ENCODE data around the gene IER3IP1.
"Not testable (repeated sequence)": the region's sequence is repeated elsewhere in the genome, so short reads cannot be mapped to it uniquely, and the experiment has no call there.

IER3IP1 gene

GRCh38 chr18:47184419-47185050 lies 8.4 kb upstream of the IER3IP1 start:
- no peaks in the 10 kb centered on the region for H3K36me3 ChIP-seq (ENCODE audit: control insufficient read depth, insufficient read depth, low read length)
- no peaks in the 10 kb centered on the region for H3K27me3 ChIP-seq (replicated peaks; ENCODE audit: control insufficient read depth, insufficient read depth, low read length, poor library complexity, severe bottlenecking)
- no peak overlapping the region for H3K27ac ChIP-seq (ENCODE audit: insufficient read depth, low read length, poor library complexity, severe bottlenecking)
- no peak overlapping the region for H3K4me3 ChIP-seq (ENCODE audit: insufficient read depth, low read depth, low read length, poor library complexity, severe bottlenecking)
- DNase-seq: no peak
- no peaks in the 10 kb centered on the region for H3K9me3 ChIP-seq (ENCODE audit: control insufficient read depth, low read length)
- no peaks in the 10 kb centered on the region for H3K4me1 ChIP-seq (ENCODE audit: control insufficient read depth, insufficient read depth, low read length, poor library complexity, severe bottlenecking)

- H3K9me3 ChIP-seq (ENCODE audit: control insufficient read depth, low read length); H3K4me1 ChIP-seq (ENCODE audit: control insufficient read depth, insufficient read depth, low read length, poor library complexity, severe bottlenecking); H3K36me3 ChIP-seq (ENCODE audit: control insufficient read depth, insufficient read depth, low read length); H3K27me3 ChIP-seq (replicated peaks; ENCODE audit: control insufficient read depth, insufficient read depth, low read length, poor library complexity, severe bottlenecking); DNase-seq; H3K4me3 ChIP-seq (ENCODE audit: insufficient read depth, low read depth, low read length, poor library complexity, severe bottlenecking); H3K27ac ChIP-seq (ENCODE audit: insufficient read depth, low read length, poor library complexity, severe bottlenecking): not testable (repeated sequence)
Measured at GRCh38 chr18:47182156-47182555, 6.0 kb upstream of the IER3IP1 start.

- Histone ChIP-seq H3K36me3 (ENCODE audit: control insufficient read depth, insufficient read depth, low read length) (no peaks in the 10 kb centered on the region), H3K27ac (ENCODE audit: insufficient read depth, low read length, poor library complexity, severe bottlenecking) (no peak overlapping the region), H3K9me3 (ENCODE audit: control insufficient read depth, low read length) (no peaks in the 10 kb centered on the region), H3K4me1 (ENCODE audit: control insufficient read depth, insufficient read depth, low read length, poor library complexity, severe bottlenecking) (no peaks in the 10 kb centered on the region), H3K4me3 (ENCODE audit: insufficient read depth, low read depth, low read length, poor library complexity, severe bottlenecking) (no peak overlapping the region), H3K27me3 (replicated peaks; ENCODE audit: control insufficient read depth, insufficient read depth, low read length, poor library complexity, severe bottlenecking) (no peaks in the 10 kb centered on the region)
- no peak for DNase-seq
Measured at GRCh38 chr18:47180765-47181164, 4.6 kb upstream of the IER3IP1 start.

GRCh38 chr18:47179520-47179919 lies 3.4 kb upstream of the IER3IP1 start:
- Histone ChIP-seq H3K36me3 (ENCODE audit: control insufficient read depth, insufficient read depth, low read length) (no peaks in the 10 kb centered on the region), H3K4me1 (ENCODE audit: control insufficient read depth, insufficient read depth, low read length, poor library complexity, severe bottlenecking) (peaks cover 9% of the 10 kb centered on the region), H3K9me3 (ENCODE audit: control insufficient read depth, low read length) (no peaks in the 10 kb centered on the region), H3K4me3 (ENCODE audit: insufficient read depth, low read depth, low read length, poor library complexity, severe bottlenecking) (no peak overlapping the region), H3K27ac (ENCODE audit: insufficient read depth, low read length, poor library complexity, severe bottlenecking) (no peak overlapping the region), H3K27me3 (replicated peaks; ENCODE audit: control insufficient read depth, insufficient read depth, low read length, poor library complexity, severe bottlenecking) (no peaks in the 10 kb centered on the region)
- DNase-seq: no peak

- Histone ChIP-seq H3K27me3 (replicated peaks; ENCODE audit: control insufficient read depth, insufficient read depth, low read length, poor library complexity, severe bottlenecking) (no peaks in the 10 kb centered on the region), H3K4me1 (ENCODE audit: control insufficient read depth, insufficient read depth, low read length, poor library complexity, severe bottlenecking) (peaks cover 10% of the 10 kb centered on the region), H3K27ac (ENCODE audit: insufficient read depth, low read length, poor library complexity, severe bottlenecking) (peak overlapping the region; percentile 63), H3K36me3 (ENCODE audit: control insufficient read depth, insufficient read depth, low read length) (no peaks in the 10 kb centered on the region), H3K4me3 (ENCODE audit: insufficient read depth, low read depth, low read length, poor library complexity, severe bottlenecking) (peak overlapping the region; percentile 100), H3K9me3 (ENCODE audit: control insufficient read depth, low read length) (no peaks in the 10 kb centered on the region)
- no peak for DNase-seq
Measured at GRCh38 chr18:47175283-47175897, 774 bp downstream of the IER3IP1 start.

GRCh38 chr18:47174545-47175116 lies 1.5 kb downstream of the IER3IP1 start:
- no peaks in the 10 kb centered on the region for H3K36me3 ChIP-seq (ENCODE audit: control insufficient read depth, insufficient read depth, low read length)
- H3K4me3 ChIP-seq (ENCODE audit: insufficient read depth, low read depth, low read length, poor library complexity, severe bottlenecking): peak overlapping the region; percentile 100

GRCh38 chr18:47172476-47172875 lies 3.7 kb downstream of the IER3IP1 start:
- Histone ChIP-seq H3K27me3 (replicated peaks; ENCODE audit: control insufficient read depth, insufficient read depth, low read length, poor library complexity, severe bottlenecking) (no peaks in the 10 kb centered on the region), H3K36me3 (ENCODE audit: control insufficient read depth, insufficient read depth, low read length) (no peaks in the 10 kb centered on the region), H3K4me3 (ENCODE audit: insufficient read depth, low read depth, low read length, poor library complexity, severe bottlenecking) (no peak overlapping the region), H3K4me1 (ENCODE audit: control insufficient read depth, insufficient read depth, low read length, poor library complexity, severe bottlenecking) (peaks cover 10% of the 10 kb centered on the region), H3K27ac (ENCODE audit: insufficient read depth, low read length, poor library complexity, severe bottlenecking) (no peak overlapping the region), H3K9me3 (ENCODE audit: control insufficient read depth, low read length) (no peaks in the 10 kb centered on the region)
- no peak for DNase-seq

More at GRCh38 chr18:47174545-47175116, 1.5 kb downstream of the IER3IP1 start:
- H3K27ac ChIP-seq (ENCODE audit: insufficient read depth, low read length, poor library complexity, severe bottlenecking): no peak overlapping the region
- DNase-seq: no peak
- H3K9me3 ChIP-seq (ENCODE audit: control insufficient read depth, low read length): no peaks in the 10 kb centered on the region
- no peaks in the 10 kb centered on the region for H3K27me3 ChIP-seq (replicated peaks; ENCODE audit: control insufficient read depth, insufficient read depth, low read length, poor library complexity, severe bottlenecking)
- peaks cover 10% of the 10 kb centered on the region for H3K4me1 ChIP-seq (ENCODE audit: control insufficient read depth, insufficient read depth, low read length, poor library complexity, severe bottlenecking)

- Histone ChIP-seq H3K9me3 (ENCODE audit: control insufficient read depth, low read length) (no peaks in the 10 kb centered on the region), H3K4me1 (ENCODE audit: control insufficient read depth, insufficient read depth, low read length, poor library complexity, severe bottlenecking) (no peaks in the 10 kb centered on the region), H3K27me3 (replicated peaks; ENCODE audit: control insufficient read depth, insufficient read depth, low read length, poor library complexity, severe bottlenecking) (no peaks in the 10 kb centered on the region), H3K4me3 (ENCODE audit: insufficient read depth, low read depth, low read length, poor library complexity, severe bottlenecking) (no peak overlapping the region), H3K27ac (ENCODE audit: insufficient read depth, low read length, poor library complexity, severe bottlenecking) (no peak overlapping the region), H3K36me3 (ENCODE audit: control insufficient read depth, insufficient read depth, low read length) (no peaks in the 10 kb centered on the region)
- DNase-seq: no peak
Measured at GRCh38 chr18:47168913-47169312, 7.3 kb downstream of the IER3IP1 start.

GRCh38 chr18:47168509-47168908 lies 7.7 kb downstream of the IER3IP1 start:
- Histone ChIP-seq H3K9me3 (ENCODE audit: control insufficient read depth, low read length) (no peaks in the 10 kb centered on the region), H3K27ac (ENCODE audit: insufficient read depth, low read length, poor library complexity, severe bottlenecking) (no peak overlapping the region), H3K4me3 (ENCODE audit: insufficient read depth, low read depth, low read length, poor library complexity, severe bottlenecking) (no peak overlapping the region), H3K4me1 (ENCODE audit: control insufficient read depth, insufficient read depth, low read length, poor library complexity, severe bottlenecking) (no peaks in the 10 kb centered on the region), H3K36me3 (ENCODE audit: control insufficient read depth, insufficient read depth, low read length) (no peaks in the 10 kb centered on the region), H3K27me3 (replicated peaks; ENCODE audit: control insufficient read depth, insufficient read depth, low read length, poor library complexity, severe bottlenecking) (no peaks in the 10 kb centered on the region)
- DNase-seq: no peak

- no peaks in the 10 kb centered on the region for H3K27me3 ChIP-seq (replicated peaks; ENCODE audit: control insufficient read depth, insufficient read depth, low read length, poor library complexity, severe bottlenecking)
- no peaks in the 10 kb centered on the region for H3K36me3 ChIP-seq (ENCODE audit: control insufficient read depth, insufficient read depth, low read length)
- H3K4me1 ChIP-seq (ENCODE audit: control insufficient read depth, insufficient read depth, low read length, poor library complexity, severe bottlenecking): no peaks in the 10 kb centered on the region
- H3K9me3 ChIP-seq (ENCODE audit: control insufficient read depth, low read length): no peaks in the 10 kb centered on the region
- no peak overlapping the region for H3K27ac ChIP-seq (ENCODE audit: insufficient read depth, low read length, poor library complexity, severe bottlenecking)
- H3K4me3 ChIP-seq (ENCODE audit: insufficient read depth, low read depth, low read length, poor library complexity, severe bottlenecking): no peak overlapping the region
- DNase-seq: no peak
Measured at GRCh38 chr18:47166294-47166693, 9.9 kb downstream of the IER3IP1 start.

Measured in effector memory CD4-positive, alpha-beta T cell (primary cell).